Measurements from ENCODE around the gene EVPL. TPM values are rescaled to one million over a fixed set of nuclear protein-coding genes. Genes with fewer than 3 reads are reported as not detected.

The EVPL gene
- total and polyA plus RNA-seq, 2 donors (not counting 3 experiments of a cell fraction or from before 2014, with no cell fraction given), result not detected

GRCh38 chr17:76017481-76018339 is 9.4 kb downstream of the EVPL start:
- Histone ChIP-seq H3K27me3 (ENCODE audit: control insufficient read depth in 2 of 2, insufficient read depth in 2 of 2, low read length in 2 of 2) (no peaks in the 10 kb centered on the region), H3K36me3 (ENCODE audit: control insufficient read depth in 2 of 2, extremely low read depth in 1 of 2, insufficient read depth in 2 of 2, low read length in 2 of 2) (no peaks in the 10 kb centered on the region), H3K9me1 (replicated peaks; ENCODE audit: control insufficient read depth, extremely low read depth, insufficient read depth, low read length) (no peaks in the 10 kb centered on the region), H3K4me3 (replicated peaks in 1 of 3; ENCODE audit: insufficient read depth in 1 of 3, low read depth in 1 of 3, low read length in 3 of 3) (no peak overlapping the region), H3K4me2 (ENCODE audit: insufficient read depth, low read length) (no peak overlapping the region), H3K79me2 (ENCODE audit: control insufficient read depth, insufficient read depth, low read length) (no peaks in the 10 kb centered on the region), H4K20me1 (replicated peaks; ENCODE audit: control insufficient read depth, extremely low read depth, insufficient read depth, low read length) (no peaks in the 10 kb centered on the region), H2AFZ (ENCODE audit: low read depth, low read length) (no peak overlapping the region), H3K9me3 (replicated peaks; ENCODE audit: control insufficient read depth, insufficient read depth, low read length) (no peaks in the 10 kb centered on the region), H3K9ac (replicated peaks; ENCODE audit: extremely low read depth, insufficient read depth, low read length) (no peak overlapping the region), H3K4me1 (ENCODE audit: control insufficient read depth, extremely low read depth, insufficient read depth, low read length) (no peaks in the 10 kb centered on the region), H3K27ac (ENCODE audit: insufficient read depth, low read depth, low read length) (no peak overlapping the region)
- dilution Hi-C loops (cut with MboI; ENCODE audit: extremely low pct_ligation_motif_present, low sequenced_read_pairs), result no loop called here
- intact Hi-C loops (cut with micrococcal nuclease), result loop anchor here (10.0 kb wide), 2 partner anchors 167 to 257 kb away; no protein-coding TSS in a partner anchor
- ChIA-PET POLR2A (no interaction called here), CTCF (interaction anchor here (1.1 kb wide), 1 partner anchor 164 kb away, joined by 3 read pairs; no protein-coding TSS in a partner anchor)
- FAIRE-seq, result no peak
- no peak for DNase-seq (ENCODE audit: low read depth, low spot score)
- BruUV-seq (replicated peaks), result no TSS peak
- no peak for TF ChIP-seq CTCF (IDR thresholded peaks at IDR 0.05; ENCODE audit: extremely low read depth in 1 of 2, insufficient read depth in 1 of 2, low read depth in 1 of 2, low read length in 2 of 2)
- no peak for TF ChIP-seq GATA2 (IDR thresholded peaks at IDR 0.05; ENCODE audit: insufficient read depth, insufficient read length, low read depth, low read length)
- TF ChIP-seq POLR2A (IDR thresholded peaks at IDR 0.05; ENCODE audit: low read depth, low read length), result no peak
- TF ChIP-seq FOS (IDR thresholded peaks at IDR 0.05; ENCODE audit: borderline replicate concordance, insufficient read depth, low read length), result no peak
- TF ChIP-seq MYC (IDR thresholded peaks at IDR 0.05; ENCODE audit: low read depth, low read length), result no peak
- no peak for TF ChIP-seq MAX (IDR thresholded peaks at IDR 0.05; ENCODE audit: insufficient read depth, insufficient read length)
- TF ChIP-seq POLR2AphosphoS5 (IDR thresholded peaks at IDR 0.05; ENCODE audit: insufficient read depth, low read depth, low read length), result no peak
- no peak for TF ChIP-seq JUN (IDR thresholded peaks at IDR 0.05; ENCODE audit: borderline replicate concordance, insufficient read depth, insufficient read length, low read depth)
- no peak for TF ChIP-seq EZH2 (IDR thresholded peaks at IDR 0.05; ENCODE audit: borderline replicate concordance, low read depth, low read length, severe bottlenecking)
